ENCODE results near the gene RNF144A.

GRCh38 chr2:6879011-6879410 lies 38.2 kb upstream of the RNF144A start:
- TF ChIP-seq CTCF (IDR thresholded peaks at IDR 0.05) (no peak), POLR2A (IDR thresholded peaks at IDR 0.05) (no peak)

Measured in Peyer's patch (tissue), 4 donors.